HG03139 (cell line): Measurements from ENCODE around the gene TAOK3.
"Not testable (repeated sequence)": the region's sequence is repeated elsewhere in the genome, so short reads cannot be mapped to it uniquely, and the experiment has no call there.

ENCODE experiments used
- ATAC-seq: cut with Tn5 transposase; IDR thresholded peaks from one replicate; pipeline ENCODE4 v1.9.1; 2021; ENCODE audit not compliant: unreplicated experiment

The TAOK3 gene

GRCh38 chr12:118144499-118144898, 228.2 kb downstream of the TAOK3 start:
- ATAC-seq: no peak

GRCh38 chr12:118140825-118141224, 231.9 kb downstream of the TAOK3 start:
- no peak for ATAC-seq

- no peak for ATAC-seq
Observed at GRCh38 chr12:118137148-118137678, 235.5 kb downstream of the TAOK3 start.

- peak; percentile 23 for ATAC-seq
Observed at GRCh38 chr12:118136559-118137003, 236.1 kb downstream of the TAOK3 start.

- peak; percentile 98 for ATAC-seq
Observed at GRCh38 chr12:118135788-118136558, 236.7 kb downstream of the TAOK3 start, which contains the start of gene PEBP1. PEBP1 (plus strand) TSS chr12:118136124; CDS start chr12:118136210, 86 bp downstream.

GRCh38 chr12:118129436-118129835, 243.3 kb downstream of the TAOK3 start:
- not testable (repeated sequence) for ATAC-seq

- ATAC-seq: no peak
Observed at GRCh38 chr12:118127867-118128266, 244.8 kb downstream of the TAOK3 start.

- ATAC-seq: no peak
Observed at GRCh38 chr12:118126119-118126757, 246.5 kb downstream of the TAOK3 start.

GRCh38 chr12:118125743-118126118, 247.0 kb downstream of the TAOK3 start:
- no peak for ATAC-seq

GRCh38 chr12:118124333-118124874, 248.3 kb downstream of the TAOK3 start:
- no peak for ATAC-seq

- ATAC-seq: no peak
Observed at GRCh38 chr12:118122264-118122663, 250.4 kb downstream of the TAOK3 start.

GRCh38 chr12:118120579-118121363, 251.9 kb downstream of the TAOK3 start:
- peak; percentile 73 for ATAC-seq

GRCh38 chr12:118119449-118119879, 253.2 kb downstream of the TAOK3 start:
- no peak for ATAC-seq

GRCh38 chr12:118109088-118109487, 263.6 kb downstream of the TAOK3 start:
- ATAC-seq: no peak

- no peak for ATAC-seq
Observed at GRCh38 chr12:118107694-118108093, 265.0 kb downstream of the TAOK3 start.

- ATAC-seq: no peak
Observed at GRCh38 chr12:118107011-118107410, 265.7 kb downstream of the TAOK3 start.

- no peak for ATAC-seq
Observed at GRCh38 chr12:118103601-118104382, 268.9 kb downstream of the TAOK3 start, which contains the start of gene VSIG10. VSIG10 (minus strand) TSS chr12:118104011; CDS start chr12:118103671, 340 bp downstream.

- no peak for ATAC-seq
Observed at GRCh38 chr12:118103201-118103600, 269.5 kb downstream of the TAOK3 start.

- ATAC-seq: no peak
Observed at GRCh38 chr12:118102609-118103008, 270.1 kb downstream of the TAOK3 start.

GRCh38 chr12:118102070-118102469, 270.6 kb downstream of the TAOK3 start:
- no peak for ATAC-seq
